ENCODE measurements around the gene AP2B1.

AP2B1 gene

DNA sequence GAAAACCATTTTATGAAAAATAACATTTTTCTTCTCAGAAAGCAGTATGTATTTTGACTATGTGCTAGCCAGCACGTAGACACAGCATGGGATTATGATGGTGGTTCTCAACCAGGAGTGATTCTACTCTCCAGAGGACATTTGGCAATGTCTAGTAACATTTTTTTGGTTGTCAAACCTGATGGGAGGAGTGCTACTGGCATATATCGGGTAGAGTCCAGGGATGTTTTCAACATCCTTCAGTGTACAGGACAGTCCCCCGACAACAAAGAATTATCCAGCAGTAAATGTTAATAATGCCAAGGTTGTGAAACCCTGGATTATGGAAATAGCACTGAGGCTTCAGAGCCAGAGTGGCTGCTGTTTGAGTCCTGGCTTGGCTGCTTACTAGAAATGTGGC is 27.7 kb downstream of the AP2B1 start:
- FAIRE-seq (no peak), DNase-seq (ENCODE audit: insufficient read length, low spot score) (no peak)
- TF ChIP-seq TAF1 (IDR thresholded peaks at IDR 0.05; ENCODE audit: low read depth, low read length) (no peak), POU2F2 (IDR thresholded peaks at IDR 0.05; ENCODE audit: low read depth, low read length) (no peak), PAX5 (IDR thresholded peaks at IDR 0.05; ENCODE audit: insufficient read depth, low read length, severe bottlenecking) (no peak), SPI1 (IDR thresholded peaks at IDR 0.05; ENCODE audit: low read depth, low read length) (no peak), POLR2A (IDR thresholded peaks at IDR 0.05; ENCODE audit: low read depth, low read length) (no peak), POLR2AphosphoS5 (IDR thresholded peaks at IDR 0.05; ENCODE audit: low read depth, low read length) (no peak)

DNA sequence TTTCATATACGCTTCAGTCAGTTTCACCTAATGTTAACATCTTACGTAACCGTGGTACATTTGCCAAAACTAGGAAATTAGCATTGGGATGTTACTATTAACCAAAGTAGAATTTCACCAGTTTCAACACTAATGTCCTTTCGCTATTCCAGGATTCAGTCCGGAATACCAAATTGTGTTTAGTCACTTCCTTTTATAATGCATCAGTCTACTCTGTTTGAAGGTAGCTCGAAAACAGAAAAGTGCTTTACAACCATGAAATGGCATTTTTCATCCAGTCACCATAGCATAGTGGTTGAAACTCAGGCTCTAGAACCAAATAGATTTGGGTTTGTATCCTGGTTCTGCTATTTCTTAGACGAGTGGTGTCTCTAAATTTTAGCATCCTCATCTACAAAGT is 29.4 kb downstream of the AP2B1 start:
- TF ChIP-seq POLR2AphosphoS5 (IDR thresholded peaks at IDR 0.05; ENCODE audit: low read depth, low read length) (no peak), TAF1 (IDR thresholded peaks at IDR 0.05; ENCODE audit: low read depth, low read length) (no peak), POLR2A (IDR thresholded peaks at IDR 0.05; ENCODE audit: low read depth, low read length) (no peak), PAX5 (IDR thresholded peaks at IDR 0.05; ENCODE audit: insufficient read depth, low read length, severe bottlenecking) (no peak), POU2F2 (IDR thresholded peaks at IDR 0.05; ENCODE audit: low read depth, low read length) (no peak), SPI1 (IDR thresholded peaks at IDR 0.05; ENCODE audit: low read depth, low read length) (no peak)
- no peak for DNase-seq (ENCODE audit: insufficient read length, low spot score)
- FAIRE-seq = no peak

DNA sequence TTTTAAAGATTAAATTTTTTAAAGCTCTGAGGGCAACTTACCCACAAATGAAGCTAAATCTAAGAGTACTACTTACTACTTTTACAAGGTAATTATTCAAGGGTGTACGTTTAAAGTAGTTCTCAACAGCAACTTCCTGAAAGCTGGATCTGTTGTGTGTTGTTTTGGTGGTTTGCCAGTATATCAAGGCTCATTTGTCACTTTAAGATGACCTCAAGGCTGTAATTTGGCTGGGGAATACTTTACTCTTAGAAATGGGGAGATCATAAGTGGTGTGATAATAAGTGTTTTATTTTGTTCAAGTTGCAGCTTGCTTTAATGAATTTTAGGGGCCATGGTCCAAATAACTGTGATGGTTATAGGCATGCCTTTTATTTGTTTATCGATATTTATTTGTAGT is 30.4 kb downstream of the AP2B1 start:
- FAIRE-seq = no peak
- DNase-seq (ENCODE audit: insufficient read length, low spot score) = no peak
- no peak for TF ChIP-seq POU2F2 (IDR thresholded peaks at IDR 0.05; ENCODE audit: low read depth, low read length)
- no peak for TF ChIP-seq SPI1 (IDR thresholded peaks at IDR 0.05; ENCODE audit: low read depth, low read length)
- TF ChIP-seq TAF1 (IDR thresholded peaks at IDR 0.05; ENCODE audit: low read depth, low read length) = no peak
- no peak for TF ChIP-seq POLR2A (IDR thresholded peaks at IDR 0.05; ENCODE audit: low read depth, low read length)
- TF ChIP-seq PAX5 (IDR thresholded peaks at IDR 0.05; ENCODE audit: insufficient read depth, low read length, severe bottlenecking) = no peak
- TF ChIP-seq POLR2AphosphoS5 (IDR thresholded peaks at IDR 0.05; ENCODE audit: low read depth, low read length) = no peak

DNA sequence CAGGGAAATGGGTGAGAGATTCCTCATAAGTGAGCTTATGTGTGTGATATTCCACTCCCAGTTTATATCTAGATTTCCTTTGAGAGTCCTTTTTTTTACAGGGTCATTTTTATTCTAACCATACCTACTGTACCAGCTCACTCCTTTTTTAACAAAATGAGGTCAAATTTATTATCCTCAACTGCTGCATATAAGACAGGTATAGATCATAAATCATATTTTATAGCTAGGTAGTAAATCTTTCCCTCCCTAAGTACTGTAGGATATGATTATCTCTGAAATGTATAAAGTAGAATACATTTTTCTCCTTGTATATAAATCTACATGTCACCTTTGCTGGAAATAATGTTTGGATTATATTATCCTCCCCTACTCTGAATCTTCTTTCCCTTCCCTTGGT is 31.5 kb downstream of the AP2B1 start:
- TF ChIP-seq TAF1 (IDR thresholded peaks at IDR 0.05; ENCODE audit: low read depth, low read length) = no peak
- no peak for TF ChIP-seq PAX5 (IDR thresholded peaks at IDR 0.05; ENCODE audit: insufficient read depth, low read length, severe bottlenecking)
- TF ChIP-seq POLR2AphosphoS5 (IDR thresholded peaks at IDR 0.05; ENCODE audit: low read depth, low read length) = no peak
- no peak for TF ChIP-seq POLR2A (IDR thresholded peaks at IDR 0.05; ENCODE audit: low read depth, low read length)
- no peak for TF ChIP-seq SPI1 (IDR thresholded peaks at IDR 0.05; ENCODE audit: low read depth, low read length)
- TF ChIP-seq POU2F2 (IDR thresholded peaks at IDR 0.05; ENCODE audit: low read depth, low read length) = no peak
- FAIRE-seq (peak; percentile 55), DNase-seq (ENCODE audit: insufficient read length, low spot score) (no peak)

DNA sequence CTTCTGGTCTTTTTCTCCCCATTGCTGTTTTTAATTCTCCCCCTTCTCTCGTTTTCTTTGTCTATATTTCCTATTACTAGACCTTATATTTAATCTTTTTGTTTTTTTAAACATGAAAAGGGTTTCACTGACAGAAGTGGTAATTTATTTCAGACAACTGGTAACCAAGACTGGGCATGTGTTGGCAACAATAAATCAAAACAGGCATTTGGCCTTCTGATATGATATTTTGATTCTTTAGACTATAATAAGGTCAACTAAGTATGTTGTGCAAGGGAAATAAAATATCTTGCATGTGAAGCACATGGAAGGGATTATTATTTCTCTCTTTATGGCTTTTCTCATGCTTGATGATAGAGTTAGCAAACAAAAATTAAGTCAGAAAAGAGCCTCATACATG is 34.6 kb downstream of the AP2B1 start:
- no peak for FAIRE-seq
- no peak for TF ChIP-seq SPI1 (IDR thresholded peaks at IDR 0.05; ENCODE audit: low read depth, low read length)
- TF ChIP-seq POLR2AphosphoS5 (IDR thresholded peaks at IDR 0.05; ENCODE audit: low read depth, low read length) = no peak
- no peak for TF ChIP-seq PAX5 (IDR thresholded peaks at IDR 0.05; ENCODE audit: insufficient read depth, low read length, severe bottlenecking)
- no peak for TF ChIP-seq POLR2A (IDR thresholded peaks at IDR 0.05; ENCODE audit: low read depth, low read length)
- no peak for TF ChIP-seq POU2F2 (IDR thresholded peaks at IDR 0.05; ENCODE audit: low read depth, low read length)
- no peak for TF ChIP-seq TAF1 (IDR thresholded peaks at IDR 0.05; ENCODE audit: low read depth, low read length)

DNA sequence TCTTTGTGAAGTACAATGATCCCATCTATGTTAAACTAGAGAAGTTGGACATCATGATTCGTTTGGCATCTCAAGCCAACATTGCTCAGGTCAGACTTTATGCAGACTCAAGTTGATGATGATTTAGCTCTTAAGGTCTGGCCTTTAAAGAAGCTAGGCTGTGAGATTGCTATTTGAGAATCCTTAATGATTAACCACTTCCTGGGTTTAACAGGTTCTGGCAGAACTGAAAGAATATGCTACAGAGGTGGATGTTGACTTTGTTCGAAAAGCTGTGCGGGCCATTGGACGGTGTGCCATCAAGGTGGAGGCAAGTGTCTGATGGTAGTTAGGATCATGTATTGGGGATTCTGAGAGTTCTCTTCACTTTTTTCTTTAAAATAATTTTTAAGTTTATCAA is 40.3 kb downstream of the AP2B1 start:
- TF ChIP-seq POLR2A (IDR thresholded peaks at IDR 0.05; ENCODE audit: low read depth, low read length) (no peak), PAX5 (IDR thresholded peaks at IDR 0.05; ENCODE audit: insufficient read depth, low read length, severe bottlenecking) (no peak)
- DNase-seq (ENCODE audit: insufficient read length, low spot score) = no peak
- no peak for FAIRE-seq

More for the DNA sequence above, 34.6 kb downstream of the AP2B1 start:
- no peak for DNase-seq (ENCODE audit: insufficient read length, low spot score)

DNA sequence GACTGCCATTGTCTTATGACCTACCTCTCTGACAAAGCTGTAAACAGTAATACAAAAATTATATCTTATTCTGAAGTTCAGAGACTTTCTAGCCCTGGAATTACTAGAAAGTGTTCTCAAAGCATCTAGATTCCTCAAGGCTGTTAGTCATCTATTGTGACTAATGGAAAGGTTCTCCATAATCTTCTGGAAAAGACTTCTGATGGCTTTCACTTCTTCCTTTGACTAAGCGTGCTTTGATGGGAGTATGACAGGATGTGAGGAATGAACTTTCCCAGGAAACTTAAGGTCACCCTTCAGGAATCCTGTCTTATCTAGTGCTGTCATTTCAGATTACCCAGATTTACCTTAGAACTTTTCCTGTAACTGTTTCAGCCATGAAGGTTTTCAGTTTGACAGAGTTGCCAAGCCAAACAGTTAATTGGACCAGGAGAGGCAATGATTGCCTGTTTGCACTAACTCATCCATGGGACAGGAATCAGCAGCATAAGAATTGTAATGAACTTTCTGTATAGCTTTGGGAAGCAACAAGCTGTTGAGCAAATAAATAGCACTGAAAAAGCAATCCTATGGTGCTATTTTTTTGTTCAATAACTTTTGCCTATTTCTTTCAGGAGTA is 43.5 kb downstream of the AP2B1 start:
- FAIRE-seq (no peak), DNase-seq (ENCODE audit: insufficient read length, low spot score) (no peak)
- TF ChIP-seq TAF1 (IDR thresholded peaks at IDR 0.05; ENCODE audit: low read depth, low read length) (no peak), POLR2AphosphoS5 (IDR thresholded peaks at IDR 0.05; ENCODE audit: low read depth, low read length) (no peak), POLR2A (IDR thresholded peaks at IDR 0.05; ENCODE audit: low read depth, low read length) (no peak), SPI1 (IDR thresholded peaks at IDR 0.05; ENCODE audit: low read depth, low read length) (no peak), PAX5 (IDR thresholded peaks at IDR 0.05; ENCODE audit: insufficient read depth, low read length, severe bottlenecking) (no peak), POU2F2 (IDR thresholded peaks at IDR 0.05; ENCODE audit: low read depth, low read length) (no peak)

DNA sequence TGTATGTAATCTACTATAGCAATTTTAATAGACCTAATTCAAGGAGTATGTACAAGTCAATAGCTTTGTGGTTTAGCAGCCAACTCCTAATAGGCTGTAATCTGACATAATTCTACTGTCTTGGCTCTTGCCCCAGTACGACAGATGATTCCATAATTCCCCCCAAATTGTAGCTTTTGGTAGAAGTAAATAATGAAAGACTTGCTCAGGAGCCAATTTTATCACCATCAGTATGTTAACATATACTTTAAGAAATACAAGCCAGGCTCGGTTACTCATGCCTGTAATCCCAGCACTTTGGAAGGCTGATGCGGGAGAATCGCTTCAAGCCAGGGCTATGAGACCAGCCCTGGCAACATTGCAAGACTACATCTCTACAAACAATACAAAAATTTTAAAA is 53.9 kb downstream of the AP2B1 start:
- TF ChIP-seq PAX5 (IDR thresholded peaks at IDR 0.05; ENCODE audit: insufficient read depth, low read length, severe bottlenecking) (no peak), SPI1 (IDR thresholded peaks at IDR 0.05; ENCODE audit: low read depth, low read length) (no peak), POLR2AphosphoS5 (IDR thresholded peaks at IDR 0.05; ENCODE audit: low read depth, low read length) (no peak), POLR2A (IDR thresholded peaks at IDR 0.05; ENCODE audit: low read depth, low read length) (no peak), POU2F2 (IDR thresholded peaks at IDR 0.05; ENCODE audit: low read depth, low read length) (no peak), TAF1 (IDR thresholded peaks at IDR 0.05; ENCODE audit: low read depth, low read length) (no peak)
- FAIRE-seq = no peak
- no peak for DNase-seq (ENCODE audit: insufficient read length, low spot score)

DNA sequence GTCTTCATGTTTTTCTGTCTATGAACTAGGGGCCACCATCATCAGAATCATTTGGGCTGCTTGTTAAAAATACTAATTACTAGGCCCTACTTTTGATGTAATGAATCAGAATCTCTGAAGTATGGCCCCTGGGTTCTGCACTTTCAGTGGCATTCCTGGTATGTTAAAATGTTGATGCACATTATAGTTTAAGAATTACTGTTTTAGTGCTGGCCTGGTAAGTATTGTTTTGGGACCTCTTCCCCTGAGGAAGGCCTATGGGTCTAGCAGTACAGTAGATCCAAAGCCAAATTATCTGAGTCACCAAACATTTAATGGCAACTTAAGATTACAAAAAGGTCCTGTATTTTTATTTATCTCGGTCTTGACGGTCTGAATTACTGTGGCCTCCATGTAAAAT is 58.8 kb downstream of the AP2B1 start:
- FAIRE-seq = no peak
- TF ChIP-seq TAF1 (IDR thresholded peaks at IDR 0.05; ENCODE audit: low read depth, low read length) (no peak), POU2F2 (IDR thresholded peaks at IDR 0.05; ENCODE audit: low read depth, low read length) (no peak), PAX5 (IDR thresholded peaks at IDR 0.05; ENCODE audit: insufficient read depth, low read length, severe bottlenecking) (no peak), POLR2A (IDR thresholded peaks at IDR 0.05; ENCODE audit: low read depth, low read length) (no peak), SPI1 (IDR thresholded peaks at IDR 0.05; ENCODE audit: low read depth, low read length) (no peak)

DNA sequence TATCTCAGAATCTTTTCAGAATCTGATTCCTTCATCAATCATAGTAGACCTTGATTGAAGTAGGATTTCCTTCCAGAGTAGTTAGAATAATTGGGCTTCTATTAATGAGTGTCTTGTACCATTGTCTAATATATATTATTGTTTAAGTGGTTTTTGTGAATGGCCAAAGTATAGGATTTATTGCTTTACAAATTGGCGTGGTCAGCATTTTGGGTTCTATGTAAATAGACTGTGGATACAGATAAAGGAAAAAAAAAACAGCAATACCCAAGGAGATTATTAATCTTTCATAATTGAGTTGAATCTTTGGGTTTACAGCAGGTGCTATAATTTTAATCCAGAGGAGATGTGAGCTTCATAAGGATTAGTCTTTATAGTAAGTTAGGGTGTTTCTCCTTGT is 64.3 kb downstream of the AP2B1 start:
- no peak for DNase-seq (ENCODE audit: insufficient read length, low spot score)
- no peak for FAIRE-seq
- TF ChIP-seq POLR2A (IDR thresholded peaks at IDR 0.05; ENCODE audit: low read depth, low read length) (no peak), POLR2AphosphoS5 (IDR thresholded peaks at IDR 0.05; ENCODE audit: low read depth, low read length) (no peak), TAF1 (IDR thresholded peaks at IDR 0.05; ENCODE audit: low read depth, low read length) (no peak), PAX5 (IDR thresholded peaks at IDR 0.05; ENCODE audit: insufficient read depth, low read length, severe bottlenecking) (no peak), SPI1 (IDR thresholded peaks at IDR 0.05; ENCODE audit: low read depth, low read length) (no peak), POU2F2 (IDR thresholded peaks at IDR 0.05; ENCODE audit: low read depth, low read length) (no peak)

More for the DNA sequence above, 58.8 kb downstream of the AP2B1 start:
- no peak for DNase-seq (ENCODE audit: insufficient read length, low spot score)

All from GM12891 (cell line).